Measurements from ENCODE around the gene BCOR.

- TF ChIP-seq CTCF (IDR thresholded peaks at IDR 0.05) (no peak), POLR2A (IDR thresholded peaks at IDR 0.05) (no peak)
Measured at GRCh38 chrX:40086569-40087335, 11.0 kb downstream of the BCOR start.
